LNCAP (cell line): ENCODE measurements around the gene ABCE1.

Experiments used
- TF ChIP-seq, protein P1 (sequence below): fragments of 450-650 bp; IDR thresholded peaks from 2 replicates; pipeline ENCODE4 v1.5.1; 2017; ENCODE audit warnings: mild to moderate bottlenecking

The ABCE1 gene

DNA sequence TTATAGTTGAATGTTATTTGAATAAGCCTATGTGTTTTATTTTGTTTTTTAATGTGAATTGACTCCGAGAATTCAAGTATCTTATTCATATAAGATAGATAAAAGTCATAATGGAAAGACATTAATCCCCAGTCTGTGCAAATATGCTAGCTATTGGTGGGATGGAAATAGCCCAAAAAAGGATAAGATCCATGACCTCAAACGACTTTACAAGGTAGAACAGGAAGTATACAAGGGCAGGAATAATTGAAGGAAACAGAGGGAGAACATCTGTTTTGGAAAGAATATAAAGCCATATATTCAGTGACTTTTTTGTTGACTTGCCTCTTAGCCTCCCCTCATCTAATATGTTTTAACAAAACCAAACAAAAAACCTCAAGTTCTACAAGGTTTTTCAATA lies 9.0 kb downstream of the ABCE1 start:
- TF ChIP-seq, protein P1, sequence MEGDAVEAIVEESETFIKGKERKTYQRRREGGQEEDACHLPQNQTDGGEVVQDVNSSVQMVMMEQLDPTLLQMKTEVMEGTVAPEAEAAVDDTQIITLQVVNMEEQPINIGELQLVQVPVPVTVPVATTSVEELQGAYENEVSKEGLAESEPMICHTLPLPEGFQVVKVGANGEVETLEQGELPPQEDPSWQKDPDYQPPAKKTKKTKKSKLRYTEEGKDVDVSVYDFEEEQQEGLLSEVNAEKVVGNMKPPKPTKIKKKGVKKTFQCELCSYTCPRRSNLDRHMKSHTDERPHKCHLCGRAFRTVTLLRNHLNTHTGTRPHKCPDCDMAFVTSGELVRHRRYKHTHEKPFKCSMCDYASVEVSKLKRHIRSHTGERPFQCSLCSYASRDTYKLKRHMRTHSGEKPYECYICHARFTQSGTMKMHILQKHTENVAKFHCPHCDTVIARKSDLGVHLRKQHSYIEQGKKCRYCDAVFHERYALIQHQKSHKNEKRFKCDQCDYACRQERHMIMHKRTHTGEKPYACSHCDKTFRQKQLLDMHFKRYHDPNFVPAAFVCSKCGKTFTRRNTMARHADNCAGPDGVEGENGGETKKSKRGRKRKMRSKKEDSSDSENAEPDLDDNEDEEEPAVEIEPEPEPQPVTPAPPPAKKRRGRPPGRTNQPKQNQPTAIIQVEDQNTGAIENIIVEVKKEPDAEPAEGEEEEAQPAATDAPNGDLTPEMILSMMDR: no peak

DNA sequence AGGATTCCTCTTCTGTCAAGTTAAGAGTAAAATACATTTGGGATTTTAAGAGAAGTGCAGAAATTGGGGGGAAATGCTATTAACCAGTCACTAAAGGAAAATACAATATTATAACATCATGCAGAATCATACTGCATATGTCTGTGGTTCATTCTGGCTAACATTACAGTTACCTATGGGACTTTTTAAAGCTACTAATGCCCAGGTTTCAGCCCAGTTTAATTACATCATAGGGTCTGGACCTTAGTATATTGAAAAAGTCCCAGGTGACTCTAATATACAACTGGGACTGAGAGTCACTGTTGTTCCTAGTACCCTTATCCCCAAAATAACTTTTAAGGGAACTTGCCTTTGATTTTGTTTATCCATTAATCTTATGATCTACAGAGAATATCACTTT lies 10.0 kb downstream of the ABCE1 start:
- TF ChIP-seq, protein P1: no peak

DNA sequence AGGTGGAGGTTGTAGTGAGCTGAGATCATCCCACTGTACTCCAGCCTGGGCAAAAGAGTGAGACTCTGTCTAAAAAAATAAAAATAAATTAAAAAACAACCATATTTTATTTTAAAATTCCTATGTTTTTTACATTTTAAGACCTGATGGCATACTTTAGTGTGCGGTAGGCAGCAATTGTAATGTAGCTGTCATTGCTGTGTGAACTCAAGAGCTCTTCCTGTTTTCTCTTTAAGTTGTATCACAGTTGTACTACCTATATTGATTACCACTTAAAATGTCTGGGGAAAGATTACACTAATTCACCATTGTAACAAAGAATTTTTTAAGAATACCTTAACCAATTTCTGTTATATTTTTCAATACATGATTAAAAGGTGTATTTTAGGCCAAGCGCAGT lies 27.3 kb downstream of the ABCE1 start:
- TF ChIP-seq, protein P1: no peak

DNA sequence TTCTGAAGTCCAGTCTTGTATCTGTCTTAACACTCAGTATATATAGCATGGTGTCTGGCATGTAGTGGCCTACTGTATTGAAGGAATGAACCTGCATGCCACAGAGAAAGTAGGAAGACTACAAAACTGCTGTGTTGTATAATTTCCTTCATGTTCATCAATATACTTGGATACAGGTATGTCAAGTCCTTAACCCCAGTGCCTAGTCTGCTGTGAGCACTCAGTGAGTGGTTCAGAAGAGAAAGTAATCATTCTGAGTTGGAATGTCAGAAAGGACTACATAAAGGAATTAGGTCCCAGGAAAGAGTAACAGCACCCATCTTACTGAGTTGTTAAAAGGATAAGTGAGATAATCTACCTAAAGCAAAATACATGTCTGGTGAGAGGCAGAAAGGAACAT lies 32.0 kb downstream of the ABCE1 start:
- TF ChIP-seq, protein P1: no peak

DNA sequence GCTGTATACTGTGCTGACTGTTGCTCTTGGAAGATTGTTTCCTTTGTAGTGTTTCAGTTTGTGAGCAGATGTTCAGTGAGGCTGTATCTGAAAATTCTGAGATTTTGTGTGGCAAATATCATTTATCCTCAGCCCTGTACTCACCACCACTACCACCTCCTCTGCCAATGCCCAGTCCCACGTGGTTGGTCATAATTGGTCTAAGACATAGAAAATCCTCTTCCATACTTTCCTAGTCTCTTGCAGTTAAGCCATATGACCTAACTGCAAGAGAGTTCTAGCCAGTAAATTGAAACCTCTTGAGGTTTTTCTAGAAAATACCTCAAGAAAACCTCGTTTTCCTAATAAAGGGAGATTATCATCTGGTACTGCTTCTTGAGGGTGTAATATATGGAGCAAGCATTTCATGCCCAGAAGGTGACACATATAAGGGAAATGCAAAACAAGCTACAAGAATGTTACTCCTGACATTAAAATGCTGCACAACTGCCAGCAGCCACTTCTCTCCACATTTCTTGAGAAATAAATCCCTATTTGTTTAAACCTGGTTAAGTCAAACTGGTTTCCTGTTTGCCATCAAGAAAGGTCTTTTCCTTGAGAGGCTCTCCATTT lies 32.8 kb downstream of the ABCE1 start:
- TF ChIP-seq, protein P1: no peak

DNA sequence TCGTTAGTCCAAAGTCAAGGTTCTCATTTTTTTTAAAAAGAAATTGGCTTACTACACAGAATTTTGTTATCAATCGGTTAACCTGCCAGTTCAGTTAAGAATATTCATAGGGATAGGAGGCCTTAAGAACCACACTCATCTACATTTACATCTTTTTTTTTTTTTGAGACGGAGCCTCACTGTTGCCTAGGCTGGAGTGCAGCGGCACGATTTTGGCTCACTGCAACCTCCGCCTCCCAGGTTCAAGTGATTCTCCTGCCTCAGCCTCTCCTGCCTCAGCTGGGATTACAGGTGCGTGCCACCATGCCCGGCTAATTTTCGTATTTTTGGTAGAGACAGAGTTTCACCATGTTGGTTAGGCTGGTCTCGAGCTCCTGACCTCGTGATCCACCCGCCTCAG lies 33.7 kb downstream of the ABCE1 start:
- TF ChIP-seq, protein P1: no peak

DNA sequence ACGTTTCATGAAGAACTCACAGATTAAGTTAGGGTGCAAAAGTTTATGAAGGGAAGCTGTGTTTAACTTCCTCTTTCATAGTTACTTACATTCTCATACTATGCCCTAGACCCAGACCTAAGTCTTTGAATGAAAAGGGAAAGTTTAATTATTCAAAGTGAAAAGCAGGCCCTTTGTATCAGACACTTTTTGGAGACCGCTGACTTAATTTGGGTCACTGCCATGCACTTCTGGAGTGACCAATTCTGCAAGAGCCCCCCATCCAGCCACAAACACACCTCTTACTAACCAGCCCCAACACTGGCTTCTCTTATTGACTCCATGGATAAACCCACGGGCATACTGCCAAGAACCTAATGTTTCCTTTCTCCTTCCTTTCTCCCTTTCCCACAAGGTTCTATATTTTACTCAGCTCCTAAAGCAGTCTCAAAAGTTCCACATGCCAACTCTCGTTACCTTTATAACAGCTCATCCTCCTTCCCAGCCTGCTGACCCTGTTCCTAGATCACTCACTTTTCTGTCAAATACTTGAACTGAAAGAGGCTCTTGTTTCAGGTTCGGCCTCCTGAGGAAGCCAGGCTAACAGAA lies 34.5 kb downstream of the ABCE1 start:
- TF ChIP-seq, protein P1: no peak

DNA sequence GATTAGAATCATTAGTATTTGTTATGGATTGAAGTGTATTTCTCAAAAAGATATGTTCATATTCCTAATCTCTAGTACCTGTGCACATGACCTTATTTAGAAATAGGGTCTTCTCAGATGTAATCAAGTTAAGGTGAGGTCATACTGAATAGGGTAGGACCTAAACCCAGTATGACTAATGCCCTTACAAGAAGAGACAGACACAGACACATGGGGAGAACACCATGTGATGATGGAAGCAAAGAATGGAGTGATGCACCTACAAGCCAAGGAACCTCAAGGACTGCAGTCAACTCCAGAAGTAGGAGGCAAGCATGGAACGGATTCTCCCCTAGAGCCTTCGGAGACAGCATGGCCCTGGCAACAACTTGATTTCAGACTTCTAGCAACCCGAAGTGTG lies 50.9 kb downstream of the ABCE1 start:
- TF ChIP-seq, protein P1: no peak
